Natural killer cell (primary cell): ENCODE measurements around the gene ATP2B2. TPM values are rescaled to one million over a fixed set of nuclear protein-coding genes. Genes with fewer than 3 reads are reported as not detected.

ENCODE experiments used
- ATAC-seq, 3 donors: fragments of 150-1000 bp in 2 of 3; fragments of 200-7000 bp in 1 of 3; cut with Tn5 transposase; 1 replicate in 1 of 3; 2 replicates in 2 of 3; pipeline ENCODE4 v1.10.0; 2021; ENCODE audit warnings: mild to moderate bottlenecking in 2 of 3, moderate library complexity in 2 of 3
- DNase-seq, 2 donors: peaks; one replicate each; pipeline versions ENCODE4 v3.0.0 to v3.0.0-alpha.2; 2013 to 2021; ENCODE audit warnings: mixed read lengths in 1 of 2
- H3K27ac ChIP-seq: one replicate; pipeline ENCODE4 v1.5.1; 2013; ENCODE audit warnings: mild to moderate bottlenecking, low read length
- H3K27me3 ChIP-seq: one replicate; pipeline ENCODE4 v1.6.1; 2013; ENCODE audit warnings: low read length; ENCODE audit not compliant: control insufficient read depth, insufficient read depth
- H3K36me3 ChIP-seq: one replicate; pipeline ENCODE4 v1.6.1; 2013; ENCODE audit warnings: low read length; ENCODE audit not compliant: control insufficient read depth, insufficient read depth
- H3K4me1 ChIP-seq: one replicate; pipeline ENCODE4 v1.6.1; 2013; ENCODE audit warnings: low read length; ENCODE audit not compliant: control insufficient read depth, insufficient read depth
- H3K4me3 ChIP-seq: one replicate; pipeline ENCODE4 v1.5.1; 2013; ENCODE audit warnings: low read length
- H3K9me3 ChIP-seq: one replicate; pipeline ENCODE4 v1.6.1; 2013; ENCODE audit warnings: low read length; ENCODE audit not compliant: control insufficient read depth, insufficient read depth
- H3K27ac Mint-ChIP-seq, 2 donors: one replicate each; pipeline ENCODE4 v1.8.0; 2022; ENCODE audit warnings: mild to moderate bottlenecking in 2 of 2, mixed read lengths in 2 of 2, moderate library complexity in 1 of 2
- H3K27me3 Mint-ChIP-seq, 2 donors: one replicate each; pipeline ENCODE4 v1.8.0; 2022; ENCODE audit warnings: low read depth in 2 of 2, mixed read lengths in 2 of 2
- H3K36me3 Mint-ChIP-seq: one replicate; pipeline ENCODE4 v1.8.0; 2022; ENCODE audit warnings: mixed read lengths
- H3K4me1 Mint-ChIP-seq, 2 donors: one replicate each; pipeline ENCODE4 v1.8.0; 2022; ENCODE audit warnings: mixed read lengths in 2 of 2
- H3K4me3 Mint-ChIP-seq: one replicate; pipeline ENCODE4 v1.8.0; 2022; ENCODE audit warnings: mild to moderate bottlenecking, moderate library complexity, mixed read lengths
- H3K9me3 Mint-ChIP-seq, 2 donors: one replicate each; pipeline ENCODE4 v1.8.0; 2022; ENCODE audit warnings: mixed read lengths in 2 of 2
- WGBS: methylation state at CpG from one replicate; pipeline ENCODE4 v1.1.7; 2013; ENCODE audit warnings: missing lambda C conversion rate; ENCODE audit not compliant: insufficient coverage; 5-methylcytosine and 5-hydroxymethylcytosine counted together
- intact Hi-C: fragments of 100-400 bp; cut with micrococcal nuclease; formaldehyde crosslinking; loops from one replicate; pipeline ENCODE4 v1.14.2; 2022
- total RNA-seq, 4 donors: library from RNA; stranded (reverse); fragments of 120-200 nt in 1 of 4; gene quantifications; one replicate each; pipeline versions ENCODE4 v1.2.3 to v1.2.4, GENCODE V29; 2013 to 2022
- TF ChIP-seq, protein P1 (sequence below): fragments of 200-600 bp; IDR thresholded peaks from one replicate; pipeline ENCODE4 v1.8.0; 2022; ENCODE audit warnings: antibody characterized with exemption

The ATP2B2 gene
- total RNA-seq, 3 donors from 2014 or later (not counting 1 experiment from before 2014, with no cell fraction given): not detected

GRCh38 chr3:10468613-10469354 lies 36.6 kb downstream of the ATP2B2 start:
- no peak overlapping the region for H3K27ac Mint-ChIP-seq
- Histone ChIP-seq H3K9me3 (no peaks in the 10 kb centered on the region), H3K4me3 (no peak overlapping the region), H3K4me1 (no peaks in the 10 kb centered on the region), H3K27me3 (peaks cover 3% of the 10 kb centered on the region), H3K27ac (no peak overlapping the region), H3K36me3 (no peaks in the 10 kb centered on the region)
- WGBS: 66% methylated on average over 8 of the region's 13 CpGs
- no peaks in the 10 kb centered on the region for H3K36me3 Mint-ChIP-seq
- no peak overlapping the region for H3K4me3 Mint-ChIP-seq
- intact Hi-C loops: no loop called here
- DNase-seq (no peak), ATAC-seq (no peak)
- no peaks in the 10 kb centered on the region for H3K4me1 Mint-ChIP-seq
- H3K9me3 Mint-ChIP-seq: no peaks in the 10 kb centered on the region
- peaks cover 16 to 27% of the 10 kb centered on the region in 2 donors for H3K27me3 Mint-ChIP-seq
- TF ChIP-seq, protein P1, sequence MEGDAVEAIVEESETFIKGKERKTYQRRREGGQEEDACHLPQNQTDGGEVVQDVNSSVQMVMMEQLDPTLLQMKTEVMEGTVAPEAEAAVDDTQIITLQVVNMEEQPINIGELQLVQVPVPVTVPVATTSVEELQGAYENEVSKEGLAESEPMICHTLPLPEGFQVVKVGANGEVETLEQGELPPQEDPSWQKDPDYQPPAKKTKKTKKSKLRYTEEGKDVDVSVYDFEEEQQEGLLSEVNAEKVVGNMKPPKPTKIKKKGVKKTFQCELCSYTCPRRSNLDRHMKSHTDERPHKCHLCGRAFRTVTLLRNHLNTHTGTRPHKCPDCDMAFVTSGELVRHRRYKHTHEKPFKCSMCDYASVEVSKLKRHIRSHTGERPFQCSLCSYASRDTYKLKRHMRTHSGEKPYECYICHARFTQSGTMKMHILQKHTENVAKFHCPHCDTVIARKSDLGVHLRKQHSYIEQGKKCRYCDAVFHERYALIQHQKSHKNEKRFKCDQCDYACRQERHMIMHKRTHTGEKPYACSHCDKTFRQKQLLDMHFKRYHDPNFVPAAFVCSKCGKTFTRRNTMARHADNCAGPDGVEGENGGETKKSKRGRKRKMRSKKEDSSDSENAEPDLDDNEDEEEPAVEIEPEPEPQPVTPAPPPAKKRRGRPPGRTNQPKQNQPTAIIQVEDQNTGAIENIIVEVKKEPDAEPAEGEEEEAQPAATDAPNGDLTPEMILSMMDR: no peak

- Mint-ChIP-seq H3K4me1 (no peaks in the 10 kb centered on the region), H3K27me3 (peaks cover 15 to 30% of the 10 kb centered on the region in 2 donors), H3K27ac (no peak overlapping the region), H3K9me3 (no peaks in the 10 kb centered on the region), H3K36me3 (no peaks in the 10 kb centered on the region), H3K4me3 (no peak overlapping the region)
- Histone ChIP-seq H3K4me3 (no peak overlapping the region), H3K27ac (no peak overlapping the region), H3K9me3 (no peaks in the 10 kb centered on the region), H3K27me3 (peaks cover 3% of the 10 kb centered on the region), H3K36me3 (no peaks in the 10 kb centered on the region), H3K4me1 (no peaks in the 10 kb centered on the region)
- WGBS: 75% methylated on average over 11 of the region's 11 CpGs
- no peak for DNase-seq
- TF ChIP-seq, protein P1: no peak
- ATAC-seq: no peak
- intact Hi-C loops: no loop called here
Measured at GRCh38 chr3:10467904-10468612, 37.3 kb downstream of the ATP2B2 start.

DNA sequence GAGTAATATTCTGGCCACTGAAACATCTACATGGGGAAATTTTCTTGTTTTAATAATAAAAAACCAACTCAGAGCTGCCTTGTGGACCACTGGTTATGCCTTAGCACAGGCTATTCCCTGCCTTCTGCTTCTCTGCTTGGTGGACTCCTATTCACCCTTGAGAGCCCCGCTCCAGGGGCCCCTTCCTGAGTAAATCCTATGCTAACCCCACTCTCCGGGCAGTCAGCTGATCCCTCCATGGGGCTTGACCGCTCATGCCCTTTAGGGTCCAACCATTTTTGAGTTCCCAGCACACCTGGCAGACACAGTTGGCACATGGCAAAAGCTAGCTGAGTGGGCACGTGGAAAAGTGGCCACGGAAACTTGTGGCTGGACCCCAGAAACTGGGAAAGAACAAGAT lies 38.2 kb downstream of the ATP2B2 start:
- TF ChIP-seq, protein P1: no peak
- Histone ChIP-seq H3K9me3 (no peaks in the 10 kb centered on the region), H3K27ac (no peak overlapping the region), H3K4me3 (no peak overlapping the region), H3K4me1 (no peaks in the 10 kb centered on the region), H3K27me3 (peaks cover 3% of the 10 kb centered on the region), H3K36me3 (no peaks in the 10 kb centered on the region)
- Mint-ChIP-seq H3K27ac (no peak overlapping the region), H3K27me3 (peaks cover 14 to 38% of the 10 kb centered on the region in 2 donors), H3K4me1 (no peaks in the 10 kb centered on the region), H3K4me3 (no peak overlapping the region), H3K9me3 (no peaks in the 10 kb centered on the region), H3K36me3 (no peaks in the 10 kb centered on the region)
- 83% methylated on average over 5 of the region's 5 CpGs for WGBS
- DNase-seq: no peak
- no peak for ATAC-seq
- intact Hi-C loops: no loop called here
